ENCODE results near the gene NATD1. TPM values are rescaled to one million over a fixed set of nuclear protein-coding genes. Genes with fewer than 3 reads are reported as not detected.

Gene NATD1
- polyA plus RNA-seq, 4 donors, result 2.4 to 7.5 (median 2.9) TPM

- no peaks in the 10 kb centered on the region for H3K27me3 ChIP-seq (ENCODE audit: control insufficient read depth in 3 of 3, insufficient read depth in 3 of 3, low read length in 3 of 3)
- H3K36me3 ChIP-seq (ENCODE audit: control insufficient read depth in 3 of 3, insufficient read depth in 2 of 3, low read depth in 1 of 3, low read length in 3 of 3), result no peaks in the 10 kb centered on the region
- peaks cover 0 to 11% (median 3%) of the 10 kb centered on the region in 3 donors for H3K4me1 ChIP-seq (ENCODE audit: control insufficient read depth in 3 of 3, insufficient read depth in 2 of 3, low read depth in 1 of 3, low read length in 2 of 3)
- 75 to 91% (median 77%) methylated on average over 3 of the region's 3 CpGs for WGBS, 3 donors
- H3K27ac ChIP-seq (ENCODE audit: low read depth in 1 of 3, low read length in 2 of 3), result no peak overlapping the region
- no peak overlapping the region for H3K4me3 ChIP-seq (ENCODE audit: low read depth in 1 of 3, low read length in 3 of 3)
- DNase-seq (no peak), FAIRE-seq (no peak)
- no peaks in the 10 kb centered on the region for H3K9me3 ChIP-seq (ENCODE audit: control insufficient read depth in 2 of 2, insufficient read depth in 1 of 2, low read depth in 1 of 2, low read length in 1 of 2)
Measured at GRCh38 chr17:21272250-21272649, 19.0 kb upstream of the NATD1 start.

GRCh38 chr17:21271454-21272183 is 18.4 kb upstream of the NATD1 start:
- no peak for DNase-seq
- whole genome bisulfite sequencing, 3 donors, result 92 to 94% (median 92%) methylated on average over 10 of the region's 10 CpGs
- H3K27me3 ChIP-seq (ENCODE audit: control insufficient read depth in 3 of 3, insufficient read depth in 3 of 3, low read length in 3 of 3), result no peaks in the 10 kb centered on the region
- no peaks in the 10 kb centered on the region for H3K9me3 ChIP-seq (ENCODE audit: control insufficient read depth in 2 of 2, insufficient read depth in 1 of 2, low read depth in 1 of 2, low read length in 1 of 2)
- no peak overlapping the region for H3K4me3 ChIP-seq (ENCODE audit: low read depth in 1 of 3, low read length in 3 of 3)
- peaks cover 0 to 10% (median 3%) of the 10 kb centered on the region in 3 donors for H3K4me1 ChIP-seq (ENCODE audit: control insufficient read depth in 3 of 3, insufficient read depth in 2 of 3, low read depth in 1 of 3, low read length in 2 of 3)
- no peak overlapping the region for H3K27ac ChIP-seq (ENCODE audit: low read depth in 1 of 3, low read length in 2 of 3)
- FAIRE-seq, result no peak
- no peaks in the 10 kb centered on the region for H3K36me3 ChIP-seq (ENCODE audit: control insufficient read depth in 3 of 3, insufficient read depth in 2 of 3, low read depth in 1 of 3, low read length in 3 of 3)

- H3K4me3 ChIP-seq (ENCODE audit: low read depth in 1 of 3, low read length in 3 of 3), result no peak overlapping the region
- H3K27me3 ChIP-seq (ENCODE audit: control insufficient read depth in 3 of 3, insufficient read depth in 3 of 3, low read length in 3 of 3), result no peaks in the 10 kb centered on the region
- FAIRE-seq, result no peak
Measured at GRCh38 chr17:21269394-21269793, 16.2 kb upstream of the NATD1 start.

DNA sequence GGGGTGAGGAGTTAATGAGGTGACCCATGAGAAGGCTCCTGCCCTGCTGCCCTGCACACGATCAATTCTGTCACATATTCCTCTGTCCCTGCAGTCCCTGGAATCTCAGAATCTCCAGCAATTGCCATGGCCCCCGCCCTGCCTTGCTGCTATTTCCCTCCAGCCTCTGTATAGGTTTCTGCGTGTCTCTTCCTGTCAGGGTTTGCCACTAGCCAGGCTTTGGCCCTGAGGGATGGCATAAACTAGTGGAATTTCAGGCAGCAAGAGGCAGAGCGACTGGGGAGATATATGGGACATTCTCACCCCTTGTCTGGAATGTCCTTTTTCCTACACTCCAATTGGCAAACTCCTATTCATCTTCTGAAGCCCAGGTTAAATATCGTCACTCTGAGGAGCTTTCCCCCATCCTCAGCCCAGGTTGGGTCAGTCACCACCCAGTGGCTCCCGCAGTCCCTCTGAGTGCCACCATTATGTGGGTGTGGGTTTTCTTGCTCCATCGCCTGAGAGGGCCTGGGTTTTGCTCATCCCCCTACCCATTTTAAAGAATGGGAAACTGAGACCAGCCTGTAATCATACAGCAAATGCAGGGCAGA is 15.5 kb upstream of the NATD1 start:
- no peak overlapping the region for H3K4me3 ChIP-seq (ENCODE audit: low read depth in 1 of 3, low read length in 3 of 3)
- H3K27ac ChIP-seq (ENCODE audit: low read depth in 1 of 3, low read length in 2 of 3), result no peak overlapping the region
- FAIRE-seq (no peak), DNase-seq (no peak)
- H3K27me3 ChIP-seq (ENCODE audit: control insufficient read depth in 3 of 3, insufficient read depth in 3 of 3, low read length in 3 of 3), result no peaks in the 10 kb centered on the region
- no peaks in the 10 kb centered on the region for H3K36me3 ChIP-seq (ENCODE audit: control insufficient read depth in 3 of 3, insufficient read depth in 2 of 3, low read depth in 1 of 3, low read length in 3 of 3)
- WGBS, 3 donors, result 72 to 75% (median 73%) methylated on average over 7 of the region's 7 CpGs
- no peaks in the 10 kb centered on the region for H3K9me3 ChIP-seq (ENCODE audit: control insufficient read depth in 2 of 2, insufficient read depth in 1 of 2, low read depth in 1 of 2, low read length in 1 of 2)
- H3K4me1 ChIP-seq (ENCODE audit: control insufficient read depth in 3 of 3, insufficient read depth in 2 of 3, low read depth in 1 of 3, low read length in 2 of 3), result no peaks in the 10 kb centered on the region

More at GRCh38 chr17:21269394-21269793, 16.2 kb upstream of the NATD1 start:
- WGBS, 3 donors, result 49 to 55% (median 52%) methylated on average over 8 of the region's 8 CpGs
- Histone ChIP-seq H3K36me3 (ENCODE audit: control insufficient read depth in 3 of 3, insufficient read depth in 2 of 3, low read depth in 1 of 3, low read length in 3 of 3) (no peaks in the 10 kb centered on the region), H3K4me1 (ENCODE audit: control insufficient read depth in 3 of 3, insufficient read depth in 2 of 3, low read depth in 1 of 3, low read length in 2 of 3) (no peaks in the 10 kb centered on the region), H3K9me3 (ENCODE audit: control insufficient read depth in 2 of 2, insufficient read depth in 1 of 2, low read depth in 1 of 2, low read length in 1 of 2) (no peaks in the 10 kb centered on the region), H3K27ac (ENCODE audit: low read depth in 1 of 3, low read length in 2 of 3) (no peak overlapping the region)
- DNase-seq, result no peak

- 45 to 65% (median 45%) methylated on average over 6 of the region's 6 CpGs for WGBS, 3 donors
- no peaks in the 10 kb centered on the region for H3K27me3 ChIP-seq (ENCODE audit: control insufficient read depth in 3 of 3, insufficient read depth in 3 of 3, low read length in 3 of 3)
- H3K36me3 ChIP-seq (ENCODE audit: control insufficient read depth in 3 of 3, insufficient read depth in 2 of 3, low read depth in 1 of 3, low read length in 3 of 3), result no peaks in the 10 kb centered on the region
- FAIRE-seq (no peak), DNase-seq (no peak)
- no peaks in the 10 kb centered on the region for H3K9me3 ChIP-seq (ENCODE audit: control insufficient read depth in 2 of 2, insufficient read depth in 1 of 2, low read depth in 1 of 2, low read length in 1 of 2)
- H3K27ac ChIP-seq (ENCODE audit: low read depth in 1 of 3, low read length in 2 of 3), result no peak overlapping the region
- H3K4me3 ChIP-seq (ENCODE audit: low read depth in 1 of 3, low read length in 3 of 3), result no peak overlapping the region
- H3K4me1 ChIP-seq (ENCODE audit: control insufficient read depth in 3 of 3, insufficient read depth in 2 of 3, low read depth in 1 of 3, low read length in 2 of 3), result no peaks in the 10 kb centered on the region
Measured at GRCh38 chr17:21263376-21263775, 10.2 kb upstream of the NATD1 start.

DNA sequence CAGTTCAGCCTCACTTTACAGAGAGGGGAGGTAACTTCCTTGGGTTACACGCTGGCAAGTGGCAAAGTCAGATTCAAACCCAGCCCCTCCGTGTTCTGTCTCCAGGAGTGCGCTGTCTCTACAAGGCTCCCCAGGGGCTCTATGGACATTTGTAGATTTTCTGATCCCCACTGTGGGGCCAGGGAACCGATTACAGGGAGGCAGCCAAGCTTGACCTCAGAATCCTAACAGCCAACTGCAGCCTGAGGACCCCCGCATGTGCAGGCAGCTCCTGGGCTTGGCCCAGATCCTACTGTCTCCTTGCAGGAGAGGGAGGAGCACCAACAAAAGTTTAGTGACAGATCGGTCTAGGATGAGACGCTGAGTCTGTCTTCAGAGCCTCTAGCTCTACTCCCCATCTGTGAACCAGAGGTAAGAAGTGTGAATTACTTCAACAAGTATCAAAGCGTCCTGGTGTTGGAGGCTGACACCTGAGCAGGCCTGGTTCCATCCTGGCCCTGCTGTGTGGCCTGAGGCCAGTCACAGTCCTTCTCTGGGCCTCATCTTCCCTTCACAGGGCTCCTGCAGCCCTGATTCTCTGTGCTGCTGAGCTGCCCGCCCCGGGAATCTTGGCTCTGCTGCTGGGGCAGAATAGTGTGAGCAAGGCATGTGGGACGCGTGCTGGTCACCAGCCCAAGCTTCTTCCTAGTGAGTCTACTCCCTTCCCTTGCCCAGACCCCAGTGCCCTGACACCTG is 9.2 kb upstream of the NATD1 start:
- Histone ChIP-seq H3K9me3 (ENCODE audit: control insufficient read depth in 2 of 2, insufficient read depth in 1 of 2, low read depth in 1 of 2, low read length in 1 of 2) (no peaks in the 10 kb centered on the region), H3K4me1 (ENCODE audit: control insufficient read depth in 3 of 3, insufficient read depth in 2 of 3, low read depth in 1 of 3, low read length in 2 of 3) (no peaks in the 10 kb centered on the region), H3K27ac (ENCODE audit: low read depth in 1 of 3, low read length in 2 of 3) (no peak overlapping the region), H3K36me3 (ENCODE audit: control insufficient read depth in 3 of 3, insufficient read depth in 2 of 3, low read depth in 1 of 3, low read length in 3 of 3) (no peaks in the 10 kb centered on the region), H3K27me3 (ENCODE audit: control insufficient read depth in 3 of 3, insufficient read depth in 3 of 3, low read length in 3 of 3) (no peaks in the 10 kb centered on the region), H3K4me3 (ENCODE audit: low read depth in 1 of 3, low read length in 3 of 3) (no peak overlapping the region)
- WGBS, 3 donors, result 83 to 96% (median 90%) methylated on average over 12 of the region's 12 CpGs
- FAIRE-seq, result no peak
- DNase-seq, result no peak

- no peaks in the 10 kb centered on the region for H3K27me3 ChIP-seq (ENCODE audit: control insufficient read depth in 3 of 3, insufficient read depth in 3 of 3, low read length in 3 of 3)
Measured at GRCh38 chr17:21258593-21258992, 5.4 kb upstream of the NATD1 start.

GRCh38 chr17:21253646-21254441 is 634 bp upstream of the NATD1 start:
- Histone ChIP-seq H3K9me3 (ENCODE audit: control insufficient read depth in 2 of 2, insufficient read depth in 1 of 2, low read depth in 1 of 2, low read length in 1 of 2) (no peaks in the 10 kb centered on the region), H3K27ac (ENCODE audit: low read depth in 1 of 3, low read length in 2 of 3) (peak overlapping the region; percentile 21 to 66 (median 28)), H3K4me1 (ENCODE audit: control insufficient read depth in 3 of 3, insufficient read depth in 2 of 3, low read depth in 1 of 3, low read length in 2 of 3) (no peaks in the 10 kb centered on the region), H3K27me3 (ENCODE audit: control insufficient read depth in 3 of 3, insufficient read depth in 3 of 3, low read length in 3 of 3) (no peaks in the 10 kb centered on the region), H3K4me3 (ENCODE audit: low read depth in 1 of 3, low read length in 3 of 3) (peak overlapping the region; percentile 54 to 92 (median 65)), H3K36me3 (ENCODE audit: control insufficient read depth in 3 of 3, insufficient read depth in 2 of 3, low read depth in 1 of 3, low read length in 3 of 3) (no peaks in the 10 kb centered on the region)
- DNase-seq (no peak), FAIRE-seq (no peak)
- WGBS, 3 donors, result 29 to 38% (median 34%) methylated on average over 15 of the region's 15 CpGs

More at GRCh38 chr17:21258593-21258992, 5.4 kb upstream of the NATD1 start:
- no peak for DNase-seq
- no peak overlapping the region for H3K4me3 ChIP-seq (ENCODE audit: low read depth in 1 of 3, low read length in 3 of 3)
- no peak overlapping the region for H3K27ac ChIP-seq (ENCODE audit: low read depth in 1 of 3, low read length in 2 of 3)
- FAIRE-seq, result no peak
- 79 to 89% (median 85%) methylated on average over 7 of the region's 7 CpGs for WGBS, 3 donors
- H3K36me3 ChIP-seq (ENCODE audit: control insufficient read depth in 3 of 3, insufficient read depth in 2 of 3, low read depth in 1 of 3, low read length in 3 of 3), result no peaks in the 10 kb centered on the region
- H3K9me3 ChIP-seq (ENCODE audit: control insufficient read depth in 2 of 2, insufficient read depth in 1 of 2, low read depth in 1 of 2, low read length in 1 of 2), result no peaks in the 10 kb centered on the region
- H3K4me1 ChIP-seq (ENCODE audit: control insufficient read depth in 3 of 3, insufficient read depth in 2 of 3, low read depth in 1 of 3, low read length in 2 of 3), result no peaks in the 10 kb centered on the region
